HepG2 (cell line): ENCODE data around the gene IMMT. TPM values are rescaled to one million over a fixed set of nuclear protein-coding genes. Genes with fewer than 3 reads are reported as not detected.

Experiments used
- ATAC-seq: fragments of 200-7000 bp; cut with Tn5 transposase; 3 replicates; pipeline ENCODE4 v1.9.1; 2020; ENCODE audit warnings: mild to moderate bottlenecking, moderate library complexity
- BruUV-seq: library from RNA; stranded (reverse); fragments of 400-500 nt; replicated peaks from 2 replicates; lab custom pipeline; 2021; lab: Mats Ljungman, UMichigan
- CTCF ChIA-PET: fragments of 300-600 bp; formaldehyde crosslinking; extraction: SDS; loops from one replicate; lab custom pipeline; 2021; ENCODE audit warnings: low total read pairs, inconsistent platforms, low intra/inter-chr PET ratio; lab: Yijun Ruan, JAX
- POLR2A ChIA-PET: fragments of 350-600 bp; sonication (Branson Sonifier 250); formaldehyde crosslinking; loops from one replicate; lab custom pipeline; 2020; ENCODE audit warnings: antibody characterized with exemption, inconsistent platforms; lab: Yijun Ruan, JAX
- DNase-seq: peaks from one replicate; pipeline ENCODE4 v3.0.0-alpha.2; 2015; ENCODE audit warnings: low spot score
- FAIRE-seq: peaks from 3 replicates; lab custom pipeline; 2011; peaks lifted over from hg19 to GRCh38; lab: Jason Lieb, UNC
- H2AFZ ChIP-seq: one replicate; pipeline ENCODE4 v1.6.1; 2011; ENCODE audit warnings: low read length, inconsistent platforms
- H3K27ac ChIP-seq: fragments of 300-600 bp; 3 replicates; pipeline ENCODE4 v1.8.0; 2011; ENCODE audit warnings: mixed run types, mild to moderate bottlenecking, mixed read lengths, low read length, inconsistent platforms; ENCODE audit not compliant: insufficient read depth; ENCODE audit errors: extremely low read length
- H3K27me3 ChIP-seq, 2 experiments: fragments of 200-600 bp in 1 of 2; 2 replicates in 1 of 2; 3 replicates in 1 of 2; pipeline versions ENCODE4 v1.6.0 to v1.8.0; 2011; ENCODE audit warnings: low read length in 2 of 2, mild to moderate bottlenecking in 2 of 2, moderate library complexity in 2 of 2, inconsistent platforms in 1 of 2; ENCODE audit not compliant: insufficient read depth in 2 of 2, control insufficient read depth in 1 of 2
- H3K36me3 ChIP-seq, 2 experiments: fragments of 200-600 bp in 1 of 2; replicated peaks in 1 of 2; 2 replicates in 1 of 2; 3 replicates in 1 of 2; pipeline versions ENCODE4 v1.5.1 to v1.8.0; 2011; ENCODE audit warnings: low read length in 2 of 2, inconsistent platforms in 1 of 2; ENCODE audit not compliant: insufficient read depth in 2 of 2, control insufficient read depth in 1 of 2
- H3K4me1 ChIP-seq: 2 replicates; pipeline ENCODE4 v1.5.1; 2012; ENCODE audit warnings: low read length, inconsistent platforms; ENCODE audit not compliant: insufficient read depth
- H3K4me2 ChIP-seq: 2 replicates; pipeline ENCODE4 v1.6.0; 2011; ENCODE audit warnings: low read depth, low read length, inconsistent platforms
- H3K4me3 ChIP-seq, 3 experiments: fragments of 200-600 bp in 1 of 3; sonication (generic), shearing (Covaris generic) in 1 of 3; replicated peaks in 1 of 3; 2 replicates each; pipeline ENCODE4 v1.5.1; 2011 to 2016; ENCODE audit warnings: low read length in 3 of 3, inconsistent platforms in 2 of 3, low read depth in 2 of 3, mild to moderate bottlenecking in 2 of 3, control low read depth in 1 of 3, mixed read lengths in 1 of 3; ENCODE audit not compliant: insufficient read depth in 1 of 3
- H3K79me2 ChIP-seq: one replicate; pipeline ENCODE4 v1.6.1; 2011; ENCODE audit warnings: low read length, inconsistent platforms; ENCODE audit not compliant: insufficient read depth
- H3K9ac ChIP-seq: 2 replicates; pipeline ENCODE4 v1.6.0; 2011; ENCODE audit warnings: mild to moderate bottlenecking, low read depth, low read length, inconsistent platforms; ENCODE audit not compliant: insufficient read depth
- H3K9me3 ChIP-seq: 2 replicates; pipeline ENCODE4 v1.5.1; 2012; ENCODE audit warnings: mild to moderate bottlenecking, low read length
- H4K20me1 ChIP-seq: 2 replicates; pipeline ENCODE4 v1.6.0; 2011; ENCODE audit warnings: inconsistent platforms, mild to moderate bottlenecking, low read length, moderate library complexity; ENCODE audit not compliant: insufficient read depth
- AFF4 ChIP-seq: sonication (generic); formaldehyde crosslinking; IDR thresholded peaks from 2 replicates; pipeline ENCODE4 v1.4.0; 2020; ENCODE audit warnings: missing genetic modification reagents
- BCL6 ChIP-seq: IDR thresholded peaks from 2 replicates; pipeline ENCODE4 v1.6.1; 2016; ENCODE audit warnings: missing genetic modification reagents, missing compliant biosample characterization
- CBX5 ChIP-seq: sonication (generic); formaldehyde crosslinking; IDR thresholded peaks from 2 replicates; pipeline ENCODE4 v1.4.0; 2020; ENCODE audit warnings: missing genetic modification reagents, borderline replicate concordance
- CENPT ChIP-seq: sonication (generic); formaldehyde crosslinking; IDR thresholded peaks from 2 replicates; pipeline ENCODE4 v1.8.0; 2022; ENCODE audit warnings: low read depth, mild to moderate bottlenecking, moderate library complexity, missing genetic modification reagents
- CTCF ChIP-seq: sonication (generic); formaldehyde crosslinking; IDR thresholded peaks from 2 replicates; pipeline ENCODE4 v1.5.0; 2020; ENCODE audit warnings: mild to moderate bottlenecking, missing genetic modification reagents, moderate library complexity
- JUN ChIP-seq: sonication (generic); formaldehyde crosslinking; IDR thresholded peaks from 2 replicates; pipeline ENCODE4 v1.4.0; 2020; ENCODE audit warnings: mild to moderate bottlenecking, missing genetic modification reagents
- LBX2 ChIP-seq: sonication (generic); formaldehyde crosslinking; IDR thresholded peaks from 2 replicates; pipeline ENCODE4 v1.5.0; 2020; ENCODE audit warnings: missing genetic modification reagents, mild to moderate bottlenecking, borderline replicate concordance
- ZNF180 ChIP-seq: sonication (generic); formaldehyde crosslinking; IDR thresholded peaks from 2 replicates; pipeline ENCODE4 v1.4.0; 2020; ENCODE audit warnings: low read depth, missing genetic modification reagents, borderline replicate concordance
- ZNF576 ChIP-seq: sonication (generic); formaldehyde crosslinking; IDR thresholded peaks from 2 replicates; pipeline ENCODE4 v1.4.0; 2020; ENCODE audit warnings: mild to moderate bottlenecking, missing genetic modification reagents
- WGBS: methylation state at CpG from one replicate; pipeline ENCODE4 v1.1.6; 2017; ENCODE audit warnings: low lambda C conversion rate; 5-methylcytosine and 5-hydroxymethylcytosine counted together
- in situ Hi-C: cut with HindIII; loops from 2 replicates; pipeline ENCODE4 v1.10.0; 2017; ENCODE audit warnings: low pct_unique_long_range_greater_than_20kb; ENCODE audit not compliant: extremely low pct_ligation_motif_present
- intact Hi-C: fragments of 100-400 bp; cut with micrococcal nuclease; formaldehyde crosslinking; loops from one replicate; pipeline ENCODE4 v1.10.0; 2022; ENCODE audit not compliant: unreplicated experiment
- polyA plus RNA-seq, 8 experiments: library from polyadenylated mRNA; depleted of rRNA in 3 of 8; stranded (reverse) in 7 of 8; unstranded in 1 of 8; fragments of >200 nt; fragmentation: Illumina TruSeq in 4 of 8; extraction: Trizol in 4 of 8; gene quantifications; 2 replicates each; pipeline versions ENCODE4 v1.2.1 to v1.2.3, GENCODE V29; 2011 to 2016; ENCODE audit warnings: low read depth in 4 of 8, missing spikeins in 1 of 8, mixed read lengths in 1 of 8; ENCODE audit not compliant: insufficient read depth in 1 of 8
- total RNA-seq, 5 experiments: library from RNA; depleted of rRNA; stranded (reverse); fragments of >200 nt; fragmentation: Illumina TruSeq; extraction: Trizol; gene quantifications; 2 replicates each; pipeline ENCODE4 v1.2.3, GENCODE V29; 2016; ENCODE audit warnings: low read depth in 1 of 5

The IMMT gene
- total and polyA plus RNA-seq, 2 of the 13 experiments (the other 11 are each of a cell fraction or from before 2014, with no cell fraction given) = 63.5 to 119 TPM

GRCh38 chr2:86243950-86244733 lies 48.9 kb upstream of the IMMT start:
- Histone ChIP-seq H3K79me2 (no peaks in the 10 kb centered on the region), H3K36me3 (no peaks in the 10 kb centered on the region), H3K27ac (no peak overlapping the region), H3K9me3 (no peaks in the 10 kb centered on the region), H3K4me1 (peaks cover 5% of the 10 kb centered on the region; the same call in 1 of the 2 replicates), H3K4me3 (no peak overlapping the region), H3K27me3 (peaks cover 3 to 37% of the 10 kb centered on the region in 2 experiments; a peak in 4 of 5 replicates), H3K4me2 (no peak overlapping the region), H4K20me1 (no peaks in the 10 kb centered on the region), H3K9ac (no peak overlapping the region), H2AFZ (no peak overlapping the region)
- FAIRE-seq (no peak), ATAC-seq (peak; percentile 31; the same call in 1 of the 3 replicates), DNase-seq (no peak)
- ChIA-PET POLR2A (no interaction called here), CTCF (no interaction called here)
- intact Hi-C loops = no loop called here
- BruUV-seq = no TSS peak
- 64% methylated on average over 5 of the region's 5 CpGs for WGBS
- in situ Hi-C loops = no loop called here
- TF ChIP-seq BCL6 (CRISPR knock-in tag) = peak; percentile 25; the same call in 1 of the 2 replicates
- TF ChIP-seq JUN = no peak
- 0 out of 2 replicates have a peak, but pooled peaks have one; percentile 17 for TF ChIP-seq CTCF
- no peak for TF ChIP-seq LBX2 (CRISPR knock-in tag)

GRCh38 chr2:86243272-86243671 lies 48.0 kb upstream of the IMMT start:
- POLR2A ChIA-PET = no interaction called here
- Histone ChIP-seq H3K36me3 (no peaks in the 10 kb centered on the region), H4K20me1 (no peaks in the 10 kb centered on the region), H3K4me3 (no peak overlapping the region), H3K79me2 (no peaks in the 10 kb centered on the region), H3K4me1 (peaks cover 5% of the 10 kb centered on the region; the same call in 1 of the 2 replicates), H3K9ac (no peak overlapping the region), H3K4me2 (no peak overlapping the region), H3K27ac (no peak overlapping the region), H2AFZ (no peak overlapping the region), H3K9me3 (no peaks in the 10 kb centered on the region), H3K27me3 (peaks cover 3 to 37% of the 10 kb centered on the region in 2 experiments; a peak in 4 of 5 replicates)
- no peak for ATAC-seq
- no peak for FAIRE-seq
- in situ Hi-C loops (no loop called here), intact Hi-C loops (no loop called here)
- DNase-seq = no peak
- BruUV-seq = no TSS peak
- 55% methylated on average over 6 of the region's 6 CpGs for WGBS
- CTCF ChIA-PET = no interaction called here
- TF ChIP-seq ZNF576 (CRISPR knock-in tag) = no peak
- no peak for TF ChIP-seq CBX5 (CRISPR knock-in tag)
- no peak for TF ChIP-seq ZNF180 (CRISPR knock-in tag)
- no peak for TF ChIP-seq AFF4
- no peak for TF ChIP-seq CENPT
